ENCODE results near the gene RNF183.
"Not testable (repeated sequence)": the region's sequence is repeated elsewhere in the genome, so short reads cannot be mapped to it uniquely, and the experiment has no call there.

Gene RNF183

GRCh38 chr9:113269871-113270270 lies 33.3 kb downstream of the RNF183 start:
- no peak for FAIRE-seq

GRCh38 chr9:113269355-113269754 lies 33.8 kb downstream of the RNF183 start:
- FAIRE-seq, result no peak

- no peak for FAIRE-seq
These were observed 35.1 kb downstream of the RNF183 start for GRCh38 chr9:113267911-113268566.

GRCh38 chr9:113266174-113266573 lies 37.0 kb downstream of the RNF183 start:
- no peak for FAIRE-seq

GRCh38 chr9:113261917-113262671 lies 41.1 kb downstream of the RNF183 start:
- FAIRE-seq, result no peak

GRCh38 chr9:113258282-113258681 lies 44.9 kb downstream of the RNF183 start:
- FAIRE-seq, result no peak

GRCh38 chr9:113257863-113258262 lies 45.3 kb downstream of the RNF183 start:
- no peak for FAIRE-seq

- no peak for FAIRE-seq
These were observed 47.7 kb downstream of the RNF183 start for GRCh38 chr9:113255438-113255837.

GRCh38 chr9:113254991-113255390 lies 48.2 kb downstream of the RNF183 start:
- FAIRE-seq, result no peak

GRCh38 chr9:113250807-113251206 lies 52.4 kb downstream of the RNF183 start:
- no peak for FAIRE-seq

GRCh38 chr9:113249661-113250060 lies 53.5 kb downstream of the RNF183 start:
- FAIRE-seq, result not testable (repeated sequence)

GRCh38 chr9:113247640-113248039 lies 55.5 kb downstream of the RNF183 start:
- no peak for FAIRE-seq
